Measurements from ENCODE around the gene GPRC5B. TPM values are rescaled to one million over a fixed set of nuclear protein-coding genes. Genes with fewer than 3 reads are reported as not detected.

The GPRC5B gene
- total and polyA plus RNA-seq, 7 experiments from 2014 or later, result 0.15 to 9.8 (median 4.8) TPM

DNA sequence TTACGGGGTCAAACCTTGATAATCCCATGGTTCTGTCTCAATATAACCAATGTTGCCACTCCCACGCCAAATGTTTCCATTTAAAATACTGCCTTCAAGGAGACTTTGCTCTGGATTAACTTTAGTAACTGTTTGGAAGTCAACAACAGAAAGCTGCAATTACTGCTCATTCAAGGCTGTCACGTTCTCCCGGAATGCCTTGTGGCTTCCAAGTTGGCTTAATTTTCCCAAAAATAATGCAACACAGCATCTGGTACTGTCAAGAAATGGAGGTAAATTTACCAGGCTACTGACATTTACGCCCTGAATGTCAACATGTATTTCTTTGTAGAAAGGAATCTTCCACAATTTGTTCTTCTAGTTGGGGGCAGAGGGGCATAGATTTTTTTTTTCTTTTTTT lies 38.2 kb downstream of the GPRC5B start:
- Histone ChIP-seq H3K27me3 (ENCODE audit: control insufficient read depth in 2 of 2, insufficient read depth in 2 of 2, low read length in 2 of 2) (no peaks in the 10 kb centered on the region), H3K27ac (ENCODE audit: low read depth, low read length) (no peak overlapping the region), H3K9me3 (ENCODE audit: control insufficient read depth in 2 of 3, low read length in 3 of 3) (no peaks in the 10 kb centered on the region), H3K36me3 (ENCODE audit: control insufficient read depth in 2 of 3, insufficient read depth in 3 of 3, low read length in 3 of 3) (no peaks in the 10 kb centered on the region), H3K4me3 (ENCODE audit: low read length) (no peak overlapping the region), H3K4me1 (ENCODE audit: control insufficient read depth in 2 of 2, insufficient read depth in 2 of 2, low read length in 2 of 2) (no peaks in the 10 kb centered on the region)
- intact Hi-C loops (cut with micrococcal nuclease), result no loop called here
- POLR2A ChIA-PET, result no interaction called here
- CTCF ChIA-PET, result no interaction called here
- H3K9me3 Mint-ChIP-seq, result no peaks in the 10 kb centered on the region
- no peaks in the 10 kb centered on the region for H3K4me1 Mint-ChIP-seq
- H3K27ac Mint-ChIP-seq, result no peak overlapping the region
- H3K36me3 Mint-ChIP-seq, result peaks cover 0 to 5% (median 0%) of the 10 kb centered on the region in 5 donors
- no peak overlapping the region for H3K4me3 Mint-ChIP-seq
- H3K27me3 Mint-ChIP-seq, result no peaks in the 10 kb centered on the region
- DNase-seq, result no peak
- no peak for ATAC-seq

DNA sequence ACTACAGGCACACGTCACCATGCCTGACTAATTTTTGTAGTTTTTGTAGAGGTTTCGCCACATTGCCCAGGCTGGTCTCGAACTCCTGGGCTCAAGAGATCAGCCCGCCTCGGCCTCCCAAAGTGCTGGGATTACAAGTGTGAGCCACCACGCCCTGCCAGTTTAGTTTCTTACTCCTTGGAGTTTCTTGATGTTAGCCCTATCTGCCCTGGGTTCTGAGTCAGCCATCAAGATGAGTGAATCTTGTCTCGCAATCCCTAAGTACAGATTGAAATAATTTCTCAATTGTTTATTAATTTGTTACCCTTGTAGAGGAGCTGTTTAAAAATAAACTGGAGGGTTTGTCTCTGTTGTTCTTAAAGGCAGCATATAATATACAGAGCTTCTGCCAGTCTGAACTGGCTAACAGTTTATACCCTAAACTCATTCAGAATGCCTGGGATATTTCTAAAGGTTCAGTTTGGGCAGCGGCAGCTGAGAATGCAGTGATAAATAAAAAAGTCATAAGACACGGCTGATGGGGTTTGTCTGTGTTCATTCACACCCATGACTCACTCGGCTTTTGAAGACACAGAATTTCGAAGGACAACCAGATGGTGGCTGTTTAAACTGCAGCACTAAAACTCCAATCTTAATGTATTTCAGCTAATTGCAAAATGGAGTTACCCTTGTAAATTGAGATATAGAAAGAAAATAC lies 39.6 kb downstream of the GPRC5B start:
- H3K27ac ChIP-seq (ENCODE audit: low read depth, low read length), result no peak overlapping the region

DNA sequence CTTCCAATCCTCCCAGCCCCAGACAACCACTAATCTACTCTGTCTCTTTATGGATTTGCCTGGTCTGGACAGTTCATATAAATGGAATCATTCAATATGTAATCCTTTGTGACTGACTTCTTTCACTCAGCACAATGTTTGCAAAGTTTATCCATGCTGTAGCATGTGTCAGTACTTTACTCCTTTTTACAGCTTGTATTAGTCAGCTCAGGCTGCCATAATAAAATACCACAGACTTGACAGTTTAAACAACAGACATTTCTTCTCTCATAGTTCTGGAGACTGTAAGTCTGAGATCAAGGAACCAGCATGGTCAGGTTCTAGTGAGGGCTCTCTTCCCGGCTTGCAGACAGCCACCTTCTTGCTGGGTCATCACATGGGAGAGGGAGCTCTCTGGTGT lies 41.3 kb downstream of the GPRC5B start:
- H3K4me3 ChIP-seq (ENCODE audit: low read length), result no peak overlapping the region

More for the DNA sequence above, 39.6 kb downstream of the GPRC5B start:
- no peaks in the 10 kb centered on the region for H3K27me3 Mint-ChIP-seq
- Histone ChIP-seq H3K36me3 (ENCODE audit: control insufficient read depth in 2 of 3, insufficient read depth in 3 of 3, low read length in 3 of 3) (no peaks in the 10 kb centered on the region), H3K9me3 (ENCODE audit: control insufficient read depth in 2 of 3, low read length in 3 of 3) (no peaks in the 10 kb centered on the region), H3K4me1 (ENCODE audit: control insufficient read depth in 2 of 2, insufficient read depth in 2 of 2, low read length in 2 of 2) (no peaks in the 10 kb centered on the region), H3K27me3 (ENCODE audit: control insufficient read depth in 2 of 2, insufficient read depth in 2 of 2, low read length in 2 of 2) (no peaks in the 10 kb centered on the region), H3K4me3 (ENCODE audit: low read length) (no peak overlapping the region)
- ChIA-PET POLR2A (no interaction called here), CTCF (interaction anchor here (0.6 kb wide), 1 partner anchor 10 kb away, joined by 3 read pairs; no protein-coding TSS in a partner anchor)
- intact Hi-C loops (cut with micrococcal nuclease), result no loop called here
- H3K4me1 Mint-ChIP-seq, result no peaks in the 10 kb centered on the region
- no peak overlapping the region for H3K4me3 Mint-ChIP-seq
- H3K9me3 Mint-ChIP-seq, result no peaks in the 10 kb centered on the region
- no peak overlapping the region for H3K27ac Mint-ChIP-seq
- no peak for DNase-seq
- ATAC-seq, result no peak
- H3K36me3 Mint-ChIP-seq, result peaks cover 0 to 4% (median 0%) of the 10 kb centered on the region in 5 donors

DNA sequence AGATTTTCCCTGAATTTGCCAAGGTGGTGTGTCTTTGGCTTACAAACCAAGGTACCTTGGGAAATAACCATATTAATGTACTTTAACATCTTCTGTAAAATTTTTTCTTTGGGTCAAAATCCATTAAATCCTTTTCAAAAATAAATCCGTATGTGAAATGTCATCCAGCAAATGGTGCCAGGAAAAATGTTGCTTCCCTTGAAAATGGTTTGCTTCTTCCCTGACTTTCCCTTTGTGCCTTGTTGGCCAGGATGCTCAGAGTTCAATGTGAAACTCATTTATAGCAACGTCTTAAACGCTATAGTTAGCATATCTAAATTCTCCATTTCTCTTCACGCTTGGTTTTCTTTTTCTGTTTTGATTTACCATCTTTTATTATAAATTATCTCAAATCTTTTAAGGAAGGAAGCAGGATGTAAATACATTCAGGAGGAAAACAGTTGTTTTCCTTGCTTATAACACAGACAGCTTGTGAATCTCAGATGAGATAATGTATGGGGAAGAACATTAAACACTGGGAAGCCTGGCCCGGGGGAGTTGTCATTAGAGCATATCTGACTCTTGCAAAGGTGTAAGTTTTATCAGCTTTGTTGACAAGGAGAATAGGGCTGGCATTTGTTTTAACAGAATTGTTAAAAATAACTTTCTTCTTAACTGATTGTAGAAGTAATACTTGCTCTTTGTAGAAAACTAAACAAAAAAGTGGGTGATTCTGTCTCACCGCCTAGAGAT lies 42.1 kb downstream of the GPRC5B start:
- Mint-ChIP-seq H3K27ac (peak overlapping the region in 1 of 9 donors; percentile 65), H3K4me3 (no peak overlapping the region), H3K27me3 (no peaks in the 10 kb centered on the region), H3K4me1 (no peaks in the 10 kb centered on the region), H3K9me3 (no peaks in the 10 kb centered on the region), H3K36me3 (no peaks in the 10 kb centered on the region)
- CTCF ChIA-PET, result no interaction called here
- H3K27ac ChIP-seq (ENCODE audit: low read depth, low read length), result no peak overlapping the region
- no peak overlapping the region for H3K4me3 ChIP-seq (ENCODE audit: low read length)
- H3K4me1 ChIP-seq (ENCODE audit: control insufficient read depth in 2 of 2, insufficient read depth in 2 of 2, low read length in 2 of 2), result no peaks in the 10 kb centered on the region
- POLR2A ChIA-PET, result interaction anchor here (0.7 kb wide), 1 partner anchor 172 kb away, joined by 3 read pairs; no protein-coding TSS in a partner anchor
- no peaks in the 10 kb centered on the region for H3K36me3 ChIP-seq (ENCODE audit: control insufficient read depth in 2 of 3, insufficient read depth in 3 of 3, low read length in 3 of 3)
- ATAC-seq, result no peak
- no peak for DNase-seq
- H3K9me3 ChIP-seq (ENCODE audit: control insufficient read depth in 2 of 3, low read length in 3 of 3), result no peaks in the 10 kb centered on the region
- H3K27me3 ChIP-seq (ENCODE audit: control insufficient read depth in 2 of 2, insufficient read depth in 2 of 2, low read length in 2 of 2), result no peaks in the 10 kb centered on the region
- intact Hi-C loops (cut with micrococcal nuclease), result no loop called here

More for the DNA sequence above, 41.3 kb downstream of the GPRC5B start:
- H3K27me3 Mint-ChIP-seq, result no peaks in the 10 kb centered on the region
- H3K27me3 ChIP-seq (ENCODE audit: control insufficient read depth in 2 of 2, insufficient read depth in 2 of 2, low read length in 2 of 2), result no peaks in the 10 kb centered on the region
- H3K27ac ChIP-seq (ENCODE audit: low read depth, low read length), result no peak overlapping the region
- POLR2A ChIA-PET, result no interaction called here
- ATAC-seq (no peak), DNase-seq (no peak)
- no peaks in the 10 kb centered on the region for H3K4me1 ChIP-seq (ENCODE audit: control insufficient read depth in 2 of 2, insufficient read depth in 2 of 2, low read length in 2 of 2)
- intact Hi-C loops (cut with micrococcal nuclease), result no loop called here
- no peaks in the 10 kb centered on the region for H3K36me3 ChIP-seq (ENCODE audit: control insufficient read depth in 2 of 3, insufficient read depth in 3 of 3, low read length in 3 of 3)
- CTCF ChIA-PET, result no interaction called here
- no peak overlapping the region for H3K4me3 Mint-ChIP-seq
- H3K9me3 Mint-ChIP-seq, result no peaks in the 10 kb centered on the region
- peak overlapping the region in 1 of 9 donors; percentile 10 for H3K27ac Mint-ChIP-seq
- H3K36me3 Mint-ChIP-seq, result no peaks in the 10 kb centered on the region
- H3K4me1 Mint-ChIP-seq, result no peaks in the 10 kb centered on the region
- H3K9me3 ChIP-seq (ENCODE audit: control insufficient read depth in 2 of 3, low read length in 3 of 3), result no peaks in the 10 kb centered on the region

DNA sequence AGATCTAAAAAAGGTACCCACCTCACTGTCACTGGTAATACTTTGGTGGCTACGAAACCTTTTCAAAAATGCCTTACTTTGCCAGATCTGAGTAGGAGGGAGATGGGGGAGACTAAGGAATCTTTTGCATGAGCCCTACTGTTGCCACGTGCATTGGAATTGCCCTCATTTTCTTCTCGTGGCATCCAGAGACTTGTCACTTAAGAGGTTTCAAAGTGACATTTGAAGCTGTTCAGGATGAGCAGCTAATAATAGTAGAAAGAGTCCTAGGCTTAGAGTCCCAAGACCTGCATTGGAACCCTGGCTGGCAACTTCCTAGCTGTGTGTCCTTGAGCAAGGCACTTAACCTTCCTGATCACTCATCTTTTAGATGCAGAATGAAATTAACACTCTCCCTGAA lies 43.5 kb downstream of the GPRC5B start:
- Histone ChIP-seq H3K4me3 (ENCODE audit: low read length) (no peak overlapping the region), H3K27ac (ENCODE audit: low read depth, low read length) (no peak overlapping the region), H3K9me3 (ENCODE audit: control insufficient read depth in 2 of 3, low read length in 3 of 3) (no peaks in the 10 kb centered on the region), H3K36me3 (ENCODE audit: control insufficient read depth in 2 of 3, insufficient read depth in 3 of 3, low read length in 3 of 3) (no peaks in the 10 kb centered on the region), H3K4me1 (ENCODE audit: control insufficient read depth in 2 of 2, insufficient read depth in 2 of 2, low read length in 2 of 2) (no peaks in the 10 kb centered on the region), H3K27me3 (ENCODE audit: control insufficient read depth in 2 of 2, insufficient read depth in 2 of 2, low read length in 2 of 2) (no peaks in the 10 kb centered on the region)
- Mint-ChIP-seq H3K36me3 (no peaks in the 10 kb centered on the region), H3K27me3 (no peaks in the 10 kb centered on the region), H3K27ac (no peak overlapping the region), H3K4me3 (no peak overlapping the region), H3K4me1 (no peaks in the 10 kb centered on the region), H3K9me3 (no peaks in the 10 kb centered on the region)
- intact Hi-C loops (cut with micrococcal nuclease), result no loop called here
- POLR2A ChIA-PET, result no interaction called here
- CTCF ChIA-PET, result interaction anchor here (0.9 kb wide), 1 partner anchor 45 kb away, joined by 4 read pairs; no protein-coding TSS in a partner anchor
- ATAC-seq (no peak), DNase-seq (no peak)

DNA sequence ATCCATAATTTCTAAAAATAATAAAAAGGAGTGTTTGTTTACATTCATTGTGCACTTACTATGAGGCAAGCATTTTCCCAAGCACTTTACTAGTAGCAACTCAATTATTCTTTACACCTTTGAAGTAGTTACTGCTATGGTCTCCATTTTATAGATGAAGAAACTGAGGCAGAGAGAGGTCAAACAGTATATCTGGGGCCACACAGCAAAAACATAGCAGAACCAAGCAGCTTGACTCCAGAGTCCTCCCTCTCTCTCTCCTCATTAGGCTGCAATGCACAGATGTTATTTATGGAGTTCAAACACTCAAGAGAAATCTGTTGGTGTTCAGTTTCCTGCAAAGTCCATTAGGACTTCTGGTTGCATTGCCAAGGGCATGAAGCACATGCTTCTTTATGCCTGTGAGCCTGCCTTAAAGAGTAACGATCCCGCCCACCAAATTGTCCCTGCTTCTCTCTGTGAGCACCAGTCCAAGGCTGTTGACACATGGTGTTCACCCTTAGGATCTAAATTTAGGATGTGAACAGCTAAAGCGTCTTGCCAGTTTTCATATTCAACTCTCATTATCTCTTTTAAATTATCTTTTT lies 44.0 kb downstream of the GPRC5B start:
- Mint-ChIP-seq H3K27me3 (no peaks in the 10 kb centered on the region), H3K27ac (no peak overlapping the region), H3K4me1 (no peaks in the 10 kb centered on the region), H3K9me3 (no peaks in the 10 kb centered on the region), H3K4me3 (no peak overlapping the region), H3K36me3 (no peaks in the 10 kb centered on the region)
- ChIA-PET POLR2A (no interaction called here), CTCF (interaction anchor here (0.6 to 0.9 kb wide), 3 partner anchors 8 to 46 kb away, joined by 3 to 4 read pairs (median 4); no protein-coding TSS in a partner anchor)
- H3K27ac ChIP-seq (ENCODE audit: low read depth, low read length), result no peak overlapping the region
- H3K9me3 ChIP-seq (ENCODE audit: control insufficient read depth in 2 of 3, low read length in 3 of 3), result no peaks in the 10 kb centered on the region
- intact Hi-C loops (cut with micrococcal nuclease), result no loop called here
- no peaks in the 10 kb centered on the region for H3K27me3 ChIP-seq (ENCODE audit: control insufficient read depth in 2 of 2, insufficient read depth in 2 of 2, low read length in 2 of 2)
- H3K4me3 ChIP-seq (ENCODE audit: low read length), result no peak overlapping the region
- H3K4me1 ChIP-seq (ENCODE audit: control insufficient read depth in 2 of 2, insufficient read depth in 2 of 2, low read length in 2 of 2), result no peaks in the 10 kb centered on the region
- DNase-seq, result no peak
- ATAC-seq, result no peak
- no peaks in the 10 kb centered on the region for H3K36me3 ChIP-seq (ENCODE audit: control insufficient read depth in 2 of 3, insufficient read depth in 3 of 3, low read length in 3 of 3)
